HG03025 (cell line): ENCODE data around the gene GRAMD4.

Source experiments
- ATAC-seq: cut with Tn5 transposase; IDR thresholded peaks from one replicate; pipeline ENCODE4 v1.9.1; 2021; ENCODE audit warnings: mild to moderate bottlenecking, moderate library complexity; ENCODE audit not compliant: unreplicated experiment, low FRiP score

The GRAMD4 gene

DNA sequence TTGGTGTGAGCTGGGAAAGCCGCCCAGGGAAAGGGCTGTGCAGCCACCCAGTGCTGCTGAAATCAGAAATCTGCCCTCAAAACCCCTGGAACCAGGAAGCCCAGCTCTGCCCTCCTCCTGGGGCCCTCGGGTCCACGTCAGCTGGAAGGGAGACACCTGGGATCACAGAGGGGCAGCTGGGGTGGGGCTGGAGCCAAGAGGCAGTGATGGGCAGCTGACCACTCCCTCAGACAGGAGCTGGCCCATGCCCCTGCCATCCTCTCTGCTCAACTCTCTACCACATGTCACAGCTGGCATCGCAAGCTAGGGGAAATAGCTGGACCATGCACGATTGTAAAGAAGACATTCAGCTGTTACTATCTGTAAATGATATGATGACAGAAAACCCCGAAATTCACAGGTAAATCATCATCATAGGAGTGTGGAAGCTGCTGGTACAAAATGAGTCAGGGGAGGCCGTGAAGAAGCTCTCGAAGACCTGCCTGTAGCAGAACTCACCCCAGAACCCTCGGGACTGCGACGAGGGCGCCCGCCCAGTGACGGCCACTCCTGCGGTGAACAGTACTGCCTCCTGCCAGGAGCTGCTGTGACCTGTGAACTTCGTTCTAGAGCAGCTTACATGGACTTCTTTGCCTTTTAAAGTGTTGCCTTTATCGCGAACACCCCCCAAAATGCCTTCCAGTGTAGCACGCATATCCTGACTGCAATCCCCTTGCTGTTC lies 62.0 kb downstream of the GRAMD4 start:
- ATAC-seq, result no peak

DNA sequence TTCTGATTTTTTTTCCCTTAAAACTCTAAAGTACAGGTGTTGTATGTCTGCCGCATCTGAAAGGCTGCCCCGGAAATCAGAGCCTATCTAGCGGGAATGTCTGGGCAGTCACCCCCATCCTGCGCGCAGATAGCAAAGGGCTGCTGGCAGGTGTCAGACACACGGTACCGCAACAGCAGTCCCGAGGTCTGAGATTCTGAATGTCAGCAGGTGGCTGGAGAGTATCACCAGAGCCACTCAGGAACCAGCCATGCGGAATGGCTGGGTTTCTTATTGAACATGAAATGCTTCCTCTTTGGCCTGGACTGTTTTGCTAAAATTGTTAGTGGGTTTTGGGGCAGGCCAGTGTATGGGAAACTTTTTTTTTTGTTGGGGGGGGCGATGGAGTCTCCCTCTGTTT lies 64.5 kb downstream of the GRAMD4 start:
- no peak for ATAC-seq

DNA sequence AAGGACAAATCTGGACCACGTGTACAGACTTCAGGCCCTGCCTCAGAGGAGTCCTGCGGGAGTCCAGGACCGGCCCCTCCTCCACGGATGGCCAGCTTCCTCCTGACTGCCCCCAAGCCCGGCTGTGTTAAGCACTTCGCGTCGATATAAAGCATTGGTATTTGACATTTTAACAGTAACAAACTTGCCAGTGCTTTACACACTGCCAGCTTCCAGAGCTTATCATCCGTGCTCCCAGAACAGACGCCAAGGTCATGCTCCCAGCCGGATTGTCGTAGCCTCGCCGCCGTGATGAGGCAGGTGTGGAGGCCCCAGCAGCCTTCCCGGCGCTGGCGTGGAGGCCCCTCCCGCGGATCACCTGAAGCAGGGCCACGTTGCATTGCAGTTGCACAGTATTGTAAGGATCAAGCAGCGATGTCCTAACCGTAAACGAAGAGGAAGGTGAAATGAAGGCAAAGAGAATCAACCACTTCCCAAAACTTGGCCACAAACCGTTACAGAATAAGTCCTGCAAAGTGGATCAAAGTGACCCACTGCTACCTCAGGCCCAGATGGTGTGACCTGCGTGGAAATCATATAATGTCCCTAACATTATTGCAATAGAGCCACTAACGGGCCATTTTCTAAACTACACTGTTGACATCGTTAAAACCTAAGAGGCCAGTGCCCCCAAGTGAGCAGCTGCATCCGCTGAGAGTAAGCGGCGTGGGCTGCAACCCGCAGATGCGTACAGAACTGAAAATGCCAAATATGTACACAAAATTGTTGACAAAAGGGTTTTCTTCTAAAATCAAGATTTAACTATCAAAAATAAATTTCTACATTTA lies 66.2 kb downstream of the GRAMD4 start:
- no peak for ATAC-seq

DNA sequence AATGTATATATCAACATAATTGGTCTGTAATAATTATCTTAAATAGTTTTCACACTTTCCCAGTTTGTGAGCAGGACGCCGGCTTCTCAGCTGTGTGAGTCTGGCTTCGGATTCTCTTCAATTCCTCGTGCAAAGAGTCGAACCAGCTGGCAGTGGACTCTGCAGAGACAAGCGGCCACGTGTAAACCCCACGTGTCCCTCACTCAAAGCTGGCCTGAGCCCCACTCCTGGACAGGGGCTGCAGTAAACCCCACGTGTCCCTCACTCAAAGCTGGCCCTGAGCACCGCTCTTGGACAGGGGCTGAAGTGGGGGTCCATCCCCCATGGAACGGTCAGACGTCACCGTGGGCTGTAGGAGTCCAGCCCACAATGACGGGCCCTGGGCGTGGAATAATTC lies 66.9 kb downstream of the GRAMD4 start:
- no peak for ATAC-seq

DNA sequence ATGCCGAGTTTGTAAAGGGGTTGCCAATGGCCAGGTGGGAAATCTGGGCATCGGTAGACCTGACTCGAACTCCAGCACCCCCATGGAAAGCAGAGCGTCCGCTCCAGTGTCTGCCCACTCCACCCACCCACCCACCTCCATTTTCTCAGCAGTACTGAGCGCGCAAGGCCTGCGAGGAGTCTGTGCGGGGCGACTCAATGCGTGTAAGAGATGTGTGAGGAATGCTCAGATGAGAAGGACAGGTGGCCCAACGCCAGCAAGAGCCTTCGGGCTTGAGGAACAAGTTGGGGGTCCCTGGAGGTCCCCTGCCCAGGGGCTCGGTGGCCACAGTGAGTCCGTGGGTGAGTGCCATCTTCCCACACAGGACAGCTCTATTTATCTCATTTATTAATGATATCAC lies 67.3 kb downstream of the GRAMD4 start:
- no peak for ATAC-seq

DNA sequence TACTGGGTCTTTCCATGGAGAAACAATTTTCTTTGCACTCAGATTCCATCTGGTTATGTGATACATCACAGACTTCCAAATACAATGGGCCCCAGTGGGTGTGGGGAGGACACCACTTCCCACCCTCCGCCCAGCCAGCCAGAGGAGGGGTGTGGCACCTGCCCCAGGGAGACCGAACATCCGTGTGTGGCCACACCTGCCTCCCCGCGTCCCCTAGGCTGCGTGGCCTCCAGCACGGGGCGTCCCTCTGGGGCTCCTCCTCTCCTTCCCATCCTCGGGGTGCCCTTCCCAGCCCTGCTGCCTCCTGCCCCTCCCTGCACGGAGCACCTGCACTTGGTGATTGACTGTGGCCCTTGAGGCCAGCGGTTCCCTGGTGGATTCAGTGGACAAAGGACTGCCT lies 68.8 kb downstream of the GRAMD4 start:
- no peak for ATAC-seq

DNA sequence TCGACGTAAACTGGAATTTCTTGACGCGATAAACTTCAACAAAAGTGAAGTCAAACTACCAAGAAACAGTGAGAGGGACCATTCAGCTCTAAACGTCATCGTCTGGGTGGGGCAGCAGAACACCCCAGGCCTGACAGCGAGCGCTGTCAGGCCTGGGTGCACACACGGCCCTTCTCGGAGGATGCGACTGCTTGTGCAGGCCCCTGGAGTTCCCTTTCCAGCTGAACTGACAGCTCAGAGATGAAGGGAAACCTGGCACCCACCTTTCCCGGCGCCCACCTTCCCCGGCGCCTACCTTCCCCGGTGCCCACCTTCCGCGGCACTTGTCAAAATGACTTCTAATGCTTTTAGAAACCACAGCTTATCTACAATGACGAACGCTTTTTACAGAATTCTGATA lies 70.0 kb downstream of the GRAMD4 start:
- ATAC-seq, result no peak

DNA sequence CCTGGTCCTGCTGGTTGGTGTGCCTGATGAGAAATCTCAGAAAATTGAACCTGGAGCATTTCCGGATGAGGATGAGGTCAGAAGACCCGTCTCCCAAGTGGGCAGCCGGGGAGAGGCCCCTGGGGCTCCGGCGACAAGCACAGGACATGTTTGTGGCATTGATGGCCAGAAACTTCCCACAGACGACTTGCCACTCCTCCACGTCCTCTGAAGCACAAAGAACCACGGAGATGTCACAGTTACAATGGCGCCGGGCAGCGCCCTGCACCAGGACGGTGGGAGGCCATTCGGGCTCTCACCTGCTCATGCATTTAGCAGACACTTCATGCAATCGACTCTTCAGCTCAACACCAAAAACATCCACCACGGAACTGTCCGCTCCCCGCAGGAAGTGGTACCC lies 71.4 kb downstream of the GRAMD4 start:
- no peak for ATAC-seq

DNA sequence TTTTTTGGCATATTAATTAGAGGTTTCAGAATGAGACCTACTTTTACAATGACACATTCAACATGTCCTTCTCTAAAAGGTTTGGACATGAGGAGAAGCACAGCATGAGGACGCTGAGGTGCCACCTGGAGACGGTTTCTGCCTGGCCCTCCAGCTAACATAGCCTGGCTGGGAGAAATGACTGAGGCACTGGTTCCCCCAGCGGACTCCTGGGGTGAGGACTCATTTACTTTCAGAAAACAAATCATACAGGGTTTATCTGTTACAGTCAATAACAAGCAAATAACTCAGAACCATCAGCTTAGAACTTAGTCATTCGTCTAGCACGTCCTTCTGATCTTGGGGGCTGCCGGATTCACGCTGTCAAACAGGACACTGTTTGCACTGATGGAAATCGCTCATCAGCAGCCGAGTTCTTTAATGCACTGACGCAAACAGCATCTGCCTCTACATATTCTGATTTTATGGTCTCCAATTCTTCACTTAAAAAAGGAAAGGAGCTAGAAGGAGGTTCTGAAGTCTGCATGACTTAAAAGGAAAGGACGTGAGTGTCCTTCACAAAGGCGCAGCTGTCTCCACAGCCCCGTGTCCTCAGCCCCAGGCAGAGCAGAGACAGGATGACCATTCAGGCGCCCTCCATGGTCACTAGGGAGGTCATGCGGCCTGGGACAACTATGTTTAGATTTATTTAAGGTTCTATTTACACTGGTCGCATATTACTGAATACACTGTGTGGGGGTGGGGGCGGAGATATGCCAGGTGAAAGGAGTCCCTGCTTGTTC lies 73.6 kb downstream of the GRAMD4 start:
- no peak for ATAC-seq

DNA sequence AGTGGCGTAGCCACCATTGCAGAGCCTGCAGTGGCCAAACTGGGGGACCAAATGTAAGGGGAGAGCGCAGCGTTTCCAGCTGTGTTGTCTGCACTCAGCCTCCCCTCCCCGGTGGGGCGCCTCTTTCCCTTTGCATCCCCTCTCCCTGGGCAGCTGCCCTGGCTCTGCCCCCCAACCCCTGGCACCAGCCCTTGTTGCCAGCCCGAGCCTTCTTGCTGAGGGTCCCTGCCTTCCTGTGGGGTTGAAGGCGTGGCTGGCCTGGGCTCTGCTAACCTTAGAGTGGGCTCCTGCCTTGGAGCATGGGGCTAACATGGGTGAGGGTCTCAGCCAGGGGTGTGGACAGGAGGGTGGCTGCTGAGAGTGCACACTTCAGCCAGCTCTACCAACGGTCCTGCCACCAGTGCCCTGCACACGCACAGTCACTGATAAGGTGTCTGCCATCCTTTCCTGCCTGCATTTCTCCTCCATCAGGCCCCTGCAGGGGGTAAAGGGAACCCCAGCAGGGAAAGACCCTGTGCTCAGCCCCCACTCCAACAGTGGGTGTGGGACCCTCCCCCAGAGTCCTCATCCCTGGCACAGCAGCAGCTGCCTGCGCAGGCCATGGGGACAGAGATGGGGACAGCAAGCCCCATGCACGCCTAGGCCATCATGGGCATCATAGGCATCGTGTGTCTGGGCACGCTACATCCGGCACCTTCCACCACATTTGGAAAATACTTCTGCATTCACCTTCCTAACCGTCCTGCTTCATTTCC lies 74.4 kb downstream of the GRAMD4 start:
- ATAC-seq, result no peak

DNA sequence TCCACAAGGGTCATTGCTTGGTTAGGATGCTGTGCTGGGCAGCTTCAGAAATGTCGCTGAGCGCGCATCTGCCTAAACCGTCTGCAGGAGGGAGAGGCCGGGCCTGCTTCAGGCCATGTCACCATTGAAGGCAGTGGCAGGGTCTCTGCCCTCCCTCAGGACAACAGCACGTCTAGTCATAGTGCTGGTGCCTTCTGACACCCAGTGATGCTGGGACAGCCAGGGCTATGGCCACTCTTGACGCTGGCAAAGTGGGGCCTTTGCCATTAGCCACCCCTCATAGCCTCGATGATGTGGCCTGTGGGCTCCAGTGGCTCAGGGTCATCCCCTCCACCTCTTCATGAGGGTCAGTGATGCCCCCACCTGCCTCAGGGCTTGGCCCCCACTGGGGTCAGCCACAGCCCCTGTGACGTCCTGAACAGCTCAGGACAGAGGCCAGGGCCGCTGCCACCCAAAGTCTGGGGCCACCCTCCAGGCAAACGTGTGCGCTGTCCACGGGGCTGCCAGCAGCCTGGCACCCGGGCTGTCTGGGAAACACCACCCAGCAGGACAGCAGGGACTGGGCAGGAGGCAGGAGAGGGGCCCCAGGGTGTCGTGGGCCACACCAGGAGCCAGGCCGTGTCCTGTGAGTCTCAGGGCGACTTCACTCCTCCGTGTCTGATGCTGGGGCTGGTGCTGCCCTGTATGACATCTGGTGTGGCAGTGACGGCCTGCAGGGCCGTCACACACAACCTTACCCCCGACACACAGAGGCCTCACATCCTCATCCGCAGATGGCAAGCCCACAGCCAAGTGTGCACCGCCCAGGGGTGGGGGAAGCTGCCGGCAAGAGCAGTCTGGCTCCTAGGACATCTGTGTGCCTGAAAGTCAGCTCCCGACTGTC lies 75.4 kb downstream of the GRAMD4 start:
- ATAC-seq, result no peak

DNA sequence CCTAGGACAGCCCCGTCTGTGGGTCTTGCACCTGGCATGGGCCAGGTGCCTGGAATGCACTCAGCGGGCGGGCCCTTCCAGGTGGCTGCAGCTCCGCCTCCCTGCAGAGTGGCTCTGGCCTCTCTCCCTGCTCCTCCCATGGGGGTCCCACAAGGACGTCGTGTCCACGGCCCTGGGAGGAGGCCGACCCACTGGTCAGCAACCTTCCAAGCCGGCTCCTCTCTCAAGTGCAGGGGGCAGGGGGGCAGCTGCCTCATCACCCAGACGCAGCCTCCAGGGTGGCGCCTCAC lies 76.0 kb downstream of the GRAMD4 start:
- ATAC-seq, result no peak

DNA sequence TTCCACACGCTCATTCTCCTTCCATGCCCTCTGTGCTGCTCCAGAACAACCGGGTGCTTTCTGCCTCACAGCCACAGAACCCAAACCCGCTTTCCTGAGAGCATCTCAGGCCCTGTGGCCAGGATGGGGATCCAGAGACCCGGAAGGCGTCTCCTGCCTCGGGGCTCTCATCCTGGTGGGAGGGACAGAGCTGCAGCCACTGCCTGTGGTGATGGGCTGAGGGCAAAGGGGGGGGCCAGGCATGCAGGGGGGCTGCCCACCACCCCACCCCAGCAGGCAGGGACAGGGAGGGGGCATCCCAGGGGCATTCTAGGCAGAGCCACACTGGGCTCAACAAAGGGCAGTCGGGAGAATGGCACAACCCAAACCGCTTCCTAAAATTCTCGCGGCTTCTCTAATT lies 76.4 kb downstream of the GRAMD4 start:
- ATAC-seq, result no peak

DNA sequence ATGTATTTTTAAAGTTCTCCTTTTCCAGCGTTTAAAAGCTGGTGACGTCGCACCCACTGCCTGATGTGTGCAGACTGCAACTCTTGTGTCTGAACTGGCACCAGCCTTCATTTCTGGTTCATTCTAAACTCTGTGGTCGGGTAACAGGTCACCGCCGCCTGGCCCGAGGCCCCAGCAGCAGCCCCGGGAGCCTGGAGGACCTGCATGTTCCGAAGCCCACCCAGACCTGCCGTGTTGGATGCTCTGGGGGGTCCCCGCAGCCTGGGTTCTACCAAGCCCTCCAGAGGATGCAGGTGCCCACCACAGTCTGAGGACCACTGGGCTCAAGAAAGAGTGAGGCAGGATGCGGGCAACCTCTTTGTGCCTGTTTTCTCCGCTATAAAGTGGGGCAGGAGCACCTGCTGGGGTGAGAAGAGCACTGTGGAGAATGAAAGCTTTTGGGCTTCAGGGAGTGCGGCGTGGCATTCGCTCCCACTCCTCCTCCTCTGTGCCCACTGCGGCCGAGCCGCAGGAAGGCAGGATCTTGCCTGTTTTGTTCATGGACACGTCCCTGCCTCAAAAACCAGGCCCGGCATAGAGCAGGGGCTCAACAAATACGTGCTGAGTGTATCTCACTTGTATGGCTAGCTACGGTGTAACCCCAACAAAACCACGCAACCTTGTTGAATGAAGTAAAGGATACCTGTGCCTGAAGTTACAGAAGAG lies 77.8 kb downstream of the GRAMD4 start:
- no peak for ATAC-seq

DNA sequence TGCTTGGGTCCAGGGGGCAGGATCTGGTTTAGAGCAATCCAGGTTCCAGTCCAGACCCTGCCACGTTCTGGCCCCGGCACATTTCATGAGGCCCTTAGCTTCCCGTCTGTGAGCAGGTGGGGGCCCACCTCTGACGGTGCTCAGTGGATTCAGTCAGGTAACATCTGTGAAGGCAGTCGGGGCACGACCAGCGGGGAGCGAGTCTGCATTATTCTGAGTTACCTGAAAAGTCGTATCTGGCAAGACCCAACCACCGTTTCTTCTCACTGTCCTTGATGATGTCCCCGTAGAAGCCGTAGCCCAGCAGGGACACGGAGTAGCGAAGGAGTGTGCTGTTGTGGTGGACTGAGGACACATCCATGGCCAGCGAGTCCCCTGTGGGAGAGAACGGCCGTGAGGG lies 78.9 kb downstream of the GRAMD4 start:
- no peak for ATAC-seq

DNA sequence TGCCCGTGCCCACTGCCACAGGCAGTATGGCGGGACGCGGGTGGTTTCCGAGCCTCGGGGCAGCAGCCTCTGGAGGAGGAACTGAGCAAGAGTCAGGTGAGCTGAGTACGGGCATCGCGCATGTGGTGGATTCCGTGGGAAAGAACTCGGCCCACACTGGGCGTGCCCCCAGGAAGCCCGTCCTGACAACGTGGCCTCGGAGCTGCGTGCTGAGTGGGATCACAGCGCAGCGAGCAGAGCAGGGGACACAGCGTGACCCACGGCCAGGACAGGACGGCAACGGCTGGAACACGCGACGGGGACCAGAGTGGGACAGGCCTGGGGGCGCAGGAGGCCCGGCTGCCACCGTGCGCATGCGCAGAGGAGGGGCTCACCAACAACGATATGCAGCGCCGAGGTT lies 81.1 kb downstream of the GRAMD4 start:
- ATAC-seq, result no peak

DNA sequence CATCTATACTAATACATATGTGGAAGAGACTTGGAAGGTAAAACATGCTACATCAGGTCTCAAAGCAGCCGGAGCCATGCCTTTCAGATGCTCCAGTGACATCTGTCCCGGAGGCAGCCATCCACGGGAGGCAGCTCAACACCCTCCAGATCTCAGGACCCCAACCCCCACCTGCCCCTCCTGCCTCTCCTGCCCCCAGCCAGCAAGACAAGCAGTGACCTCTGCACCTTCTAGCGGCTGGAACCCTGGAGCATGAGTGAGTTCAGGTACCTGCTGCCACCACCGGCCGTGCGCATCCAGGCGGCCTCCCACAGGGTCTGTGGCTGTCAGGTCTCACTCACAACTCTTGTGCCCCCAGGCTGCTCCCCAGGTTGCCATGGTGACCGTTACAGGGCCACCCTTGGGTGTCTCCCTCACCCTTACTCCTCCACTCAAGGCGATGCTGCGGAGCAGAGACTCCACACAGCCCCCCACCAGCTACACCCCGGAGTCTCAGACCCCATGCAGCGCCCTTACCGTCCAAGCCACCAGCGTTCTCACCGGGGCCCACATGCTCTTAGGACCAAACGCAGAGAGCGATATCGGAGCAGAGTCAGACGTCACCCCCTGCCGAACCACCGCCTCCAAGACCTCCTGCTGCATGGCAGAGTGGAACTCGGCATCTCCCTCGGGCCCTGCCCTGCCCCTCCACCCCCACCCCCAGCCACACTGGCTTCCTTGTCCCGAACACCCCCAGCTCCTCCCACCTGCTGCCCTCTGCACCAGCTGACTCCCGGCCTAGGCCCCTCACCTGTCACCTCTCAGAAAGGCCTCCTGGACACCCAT lies 83.2 kb downstream of the GRAMD4 start:
- ATAC-seq, result no peak

DNA sequence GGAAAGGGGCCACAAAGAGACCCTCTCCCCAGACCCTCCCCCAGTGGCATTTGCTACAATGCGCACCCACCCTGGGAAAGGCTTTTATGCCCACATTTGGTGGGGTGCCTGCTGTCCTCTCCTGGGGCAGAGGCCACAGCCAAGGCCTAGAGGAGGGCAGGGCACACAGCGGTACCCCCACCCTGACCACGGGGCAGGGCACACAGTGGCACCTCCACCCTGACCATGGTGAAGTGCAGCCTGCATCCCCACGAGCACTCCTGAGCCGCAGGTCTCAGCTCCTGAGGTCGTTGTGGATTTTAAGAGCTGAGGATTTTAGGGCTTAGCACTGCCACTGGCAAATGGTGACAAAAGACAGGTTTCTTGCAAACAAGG lies 83.8 kb downstream of the GRAMD4 start:
- ATAC-seq, result no peak

DNA sequence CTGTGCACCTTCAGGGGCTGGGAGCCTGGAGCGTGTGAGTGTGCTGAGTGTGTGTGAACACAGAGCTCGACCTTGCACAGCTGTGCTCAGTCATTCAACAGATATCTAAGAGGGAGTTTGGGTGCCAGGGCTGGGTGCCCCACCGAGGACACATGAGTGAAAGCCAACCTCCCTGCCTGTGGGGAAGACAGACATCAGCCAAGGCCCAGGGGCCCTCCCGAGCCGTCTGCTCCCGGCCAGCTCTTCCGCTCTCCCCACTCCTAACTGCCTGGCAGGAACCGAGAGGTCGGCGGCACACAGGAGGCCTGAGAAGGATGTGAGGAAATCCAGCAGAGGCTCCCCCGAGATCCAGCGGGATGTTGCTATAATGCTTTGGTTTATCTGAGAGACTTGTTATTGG lies 85.9 kb downstream of the GRAMD4 start:
- no peak for ATAC-seq
